Endodermal cell (in vitro differentiated cells): ENCODE measurements around the gene CHMP1B. TPM values are rescaled to one million over a fixed set of nuclear protein-coding genes. Genes with fewer than 3 reads are reported as not detected.

Experiments used
- DNase-seq: peaks from one replicate; pipeline ENCODE4 v3.0.0-alpha.2; 2017
- H3K27ac ChIP-seq: 2 replicates; pipeline ENCODE4 v1.5.1; 2013; ENCODE audit warnings: mild to moderate bottlenecking, low read depth, low read length, moderate library complexity
- H3K27me3 ChIP-seq: 2 replicates; pipeline ENCODE4 v1.6.1; 2013; ENCODE audit warnings: mild to moderate bottlenecking, low read length, moderate library complexity; ENCODE audit not compliant: insufficient read depth, control insufficient read depth, poor library complexity, severe bottlenecking
- H3K36me3 ChIP-seq: 2 replicates; pipeline ENCODE4 v1.7.0; 2013; ENCODE audit warnings: mild to moderate bottlenecking, low read length, moderate library complexity; ENCODE audit not compliant: control insufficient read depth, insufficient read depth
- H3K4me1 ChIP-seq: one replicate; pipeline ENCODE4 v1.7.0; 2013; ENCODE audit warnings: low read length; ENCODE audit not compliant: control insufficient read depth, insufficient read depth
- H3K4me3 ChIP-seq: 2 replicates; pipeline ENCODE4 v1.5.1; 2013; ENCODE audit warnings: mild to moderate bottlenecking, low read length, moderate library complexity
- H3K9ac ChIP-seq: 2 replicates; pipeline ENCODE4 v1.6.1; 2013; ENCODE audit warnings: mild to moderate bottlenecking, low read length, moderate library complexity; ENCODE audit not compliant: poor library complexity, severe bottlenecking; ENCODE audit errors: extremely low read depth
- H3K9me3 ChIP-seq: 2 replicates; pipeline ENCODE4 v1.6.1; 2013; ENCODE audit warnings: mild to moderate bottlenecking, low read length, moderate library complexity; ENCODE audit not compliant: control insufficient read depth
- H3K27ac Mint-ChIP-seq: 2 replicates; pipeline ENCODE4 v1.8.0; 2020; ENCODE audit warnings: mixed read lengths
- H3K27me3 Mint-ChIP-seq: 2 replicates; pipeline ENCODE4 v1.8.0; 2021; ENCODE audit warnings: mild to moderate bottlenecking, mixed read lengths; ENCODE audit not compliant: insufficient read depth
- H3K36me3 Mint-ChIP-seq: 2 replicates; pipeline ENCODE4 v1.8.0; 2020; ENCODE audit warnings: low read depth, mixed read lengths
- H3K4me1 Mint-ChIP-seq: 2 replicates; pipeline ENCODE4 v1.8.0; 2020; ENCODE audit warnings: mixed read lengths
- H3K4me3 Mint-ChIP-seq: 2 replicates; pipeline ENCODE4 v1.8.0; 2020; ENCODE audit warnings: mild to moderate bottlenecking, moderate library complexity, mixed read lengths
- H3K9me3 Mint-ChIP-seq: 2 replicates; pipeline ENCODE4 v1.8.0; 2020; ENCODE audit warnings: mild to moderate bottlenecking, mixed read lengths
- WGBS, 2 experiments: methylation state at CpG; one replicate each; pipeline versions ENCODE4 v1.1.5 to v1.1.7; 2013; ENCODE audit warnings: missing lambda C conversion rate in 2 of 2, mixed read lengths in 1 of 2; ENCODE audit not compliant: insufficient coverage in 1 of 2, insufficient read length in 1 of 2; 5-methylcytosine and 5-hydroxymethylcytosine counted together
- total RNA-seq, 2 donors: library from RNA; stranded (reverse); fragmentation: NEBNext Ultra II Directional in 1 of 2; extraction: Animal tissue kit (Norgen Biotek cat#: 25700) in 1 of 2; gene quantifications; 2 replicates in 1 of 2; 3 replicates in 1 of 2; pipeline ENCODE4 v1.2.1, GENCODE V29; 2021
- TF ChIP-seq, protein P1 (sequence below): fragments of 200-600 bp; sonication (generic); conservative IDR thresholded peaks from 2 replicates; pipeline ENCODE4 v1.5.0; 2021; ENCODE audit warnings: antibody characterized with exemption, mild to moderate bottlenecking

CHMP1B gene
- total RNA-seq, 2 donors from 2014 or later: 35.3 to 35.8 TPM

DNA sequence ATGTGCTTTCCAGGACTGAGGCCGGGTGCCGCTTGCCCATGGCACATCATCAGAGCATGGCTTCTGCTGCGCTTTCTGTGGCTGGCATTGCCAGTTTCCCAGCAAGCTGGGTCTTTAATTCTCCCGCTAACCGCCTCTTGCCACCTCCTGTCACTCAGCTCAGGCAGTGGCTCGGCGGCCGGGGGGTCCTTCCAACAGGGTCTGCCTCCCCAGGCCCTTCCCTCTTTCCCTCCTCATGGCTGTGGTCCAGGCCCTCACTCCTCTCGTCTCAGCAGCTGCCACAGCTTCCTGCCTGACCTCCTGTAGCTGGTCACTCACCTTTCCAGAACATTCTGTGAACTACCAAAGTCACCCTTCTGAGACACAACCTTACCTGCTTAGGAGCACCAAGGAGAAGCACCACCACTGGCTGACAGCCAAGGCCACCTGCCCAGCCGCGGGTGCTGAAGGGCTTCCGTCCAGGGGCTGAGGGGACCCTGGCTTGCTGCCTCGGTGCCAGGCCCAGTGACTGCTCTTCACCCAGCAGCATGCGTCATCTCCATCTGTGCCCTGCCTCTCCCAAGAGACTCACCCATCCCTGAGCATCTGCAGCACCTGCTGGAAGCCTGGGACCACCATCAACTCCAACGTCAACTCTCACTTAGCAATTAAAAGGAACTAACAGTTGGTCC lies 22.6 kb downstream of the CHMP1B start:
- Histone ChIP-seq H3K27me3 (no peaks in the 10 kb centered on the region), H3K36me3 (peaks cover 58% of the 10 kb centered on the region), H3K4me3 (no peak overlapping the region), H3K9me3 (peaks cover 18% of the 10 kb centered on the region), H3K27ac (no peak overlapping the region), H3K4me1 (no peaks in the 10 kb centered on the region), H3K9ac (no peak overlapping the region)
- WGBS, 2 experiments: 90% methylated on average over 7 to 15 of the region's 15 CpGs
- H3K36me3 Mint-ChIP-seq: peaks cover 68% of the 10 kb centered on the region
- H3K27ac Mint-ChIP-seq: no peak overlapping the region
- TF ChIP-seq, protein P1, sequence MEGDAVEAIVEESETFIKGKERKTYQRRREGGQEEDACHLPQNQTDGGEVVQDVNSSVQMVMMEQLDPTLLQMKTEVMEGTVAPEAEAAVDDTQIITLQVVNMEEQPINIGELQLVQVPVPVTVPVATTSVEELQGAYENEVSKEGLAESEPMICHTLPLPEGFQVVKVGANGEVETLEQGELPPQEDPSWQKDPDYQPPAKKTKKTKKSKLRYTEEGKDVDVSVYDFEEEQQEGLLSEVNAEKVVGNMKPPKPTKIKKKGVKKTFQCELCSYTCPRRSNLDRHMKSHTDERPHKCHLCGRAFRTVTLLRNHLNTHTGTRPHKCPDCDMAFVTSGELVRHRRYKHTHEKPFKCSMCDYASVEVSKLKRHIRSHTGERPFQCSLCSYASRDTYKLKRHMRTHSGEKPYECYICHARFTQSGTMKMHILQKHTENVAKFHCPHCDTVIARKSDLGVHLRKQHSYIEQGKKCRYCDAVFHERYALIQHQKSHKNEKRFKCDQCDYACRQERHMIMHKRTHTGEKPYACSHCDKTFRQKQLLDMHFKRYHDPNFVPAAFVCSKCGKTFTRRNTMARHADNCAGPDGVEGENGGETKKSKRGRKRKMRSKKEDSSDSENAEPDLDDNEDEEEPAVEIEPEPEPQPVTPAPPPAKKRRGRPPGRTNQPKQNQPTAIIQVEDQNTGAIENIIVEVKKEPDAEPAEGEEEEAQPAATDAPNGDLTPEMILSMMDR: no peak
- no peak overlapping the region for H3K4me3 Mint-ChIP-seq
- no peaks in the 10 kb centered on the region for H3K27me3 Mint-ChIP-seq
- peaks cover 14% of the 10 kb centered on the region for H3K9me3 Mint-ChIP-seq
- DNase-seq: peak; percentile 24
- H3K4me1 Mint-ChIP-seq: no peaks in the 10 kb centered on the region

DNA sequence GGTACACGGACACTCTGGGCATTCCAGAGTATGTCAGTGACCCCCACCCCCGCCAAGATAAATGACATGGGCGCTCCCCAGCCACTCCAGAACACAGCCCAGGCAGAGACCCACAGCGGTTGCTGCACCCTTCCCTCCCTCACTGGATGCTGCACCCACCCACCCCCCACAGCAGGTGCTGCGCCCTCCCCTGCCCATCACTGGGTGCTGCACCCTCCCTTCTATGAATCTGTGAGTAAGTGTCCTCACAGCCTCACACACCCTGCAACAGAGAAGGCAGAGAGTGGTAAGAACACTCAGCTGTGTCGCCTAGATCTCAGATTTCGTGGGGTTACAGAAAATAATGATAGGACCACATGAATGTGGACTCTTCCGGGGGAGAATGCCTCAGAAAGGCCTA lies 23.5 kb downstream of the CHMP1B start:
- peak; percentile 21 for DNase-seq
- H3K36me3 Mint-ChIP-seq: peaks cover 67% of the 10 kb centered on the region
- H3K4me3 Mint-ChIP-seq: no peak overlapping the region
- H3K9me3 Mint-ChIP-seq: peaks cover 14% of the 10 kb centered on the region
- Histone ChIP-seq H3K27ac (no peak overlapping the region), H3K9me3 (peaks cover 18% of the 10 kb centered on the region), H3K4me3 (no peak overlapping the region), H3K4me1 (peaks cover 2% of the 10 kb centered on the region), H3K27me3 (no peaks in the 10 kb centered on the region), H3K36me3 (peaks cover 57% of the 10 kb centered on the region), H3K9ac (no peak overlapping the region)
- no peak overlapping the region for H3K27ac Mint-ChIP-seq
- 97% methylated on average over 3 to 8 of the region's 8 CpGs for WGBS, 2 experiments
- H3K4me1 Mint-ChIP-seq: no peaks in the 10 kb centered on the region
- H3K27me3 Mint-ChIP-seq: no peaks in the 10 kb centered on the region
- TF ChIP-seq, protein P1: no peak

DNA sequence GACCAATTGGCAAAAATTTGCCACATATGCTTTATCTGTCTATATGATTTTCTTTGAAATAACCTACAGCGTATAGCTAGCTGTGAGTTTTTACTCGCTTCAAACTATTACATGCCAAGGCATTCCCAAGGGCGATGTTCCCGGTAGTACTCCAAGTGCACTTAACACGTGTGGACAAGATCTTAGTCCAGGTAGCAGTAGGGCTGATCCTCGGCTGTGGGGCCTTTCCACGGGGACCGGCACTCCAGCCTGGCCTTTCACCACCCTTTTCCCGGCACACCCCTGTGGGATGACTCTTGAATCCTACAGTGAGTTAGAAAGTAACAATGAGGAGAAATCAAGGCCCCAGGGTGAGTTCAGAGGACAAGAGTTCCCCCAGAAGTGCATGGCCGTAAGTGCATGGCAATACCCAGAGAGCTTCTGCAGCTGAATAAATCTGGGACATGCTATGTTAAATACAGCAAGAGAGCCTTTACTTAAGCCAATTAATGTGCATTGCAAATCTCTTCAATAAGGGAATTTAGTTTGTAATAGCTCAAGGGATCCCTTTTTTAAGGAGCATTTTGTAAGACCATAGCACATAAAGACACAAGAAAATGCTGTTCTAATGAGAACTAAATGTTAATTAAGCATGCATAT lies 26.4 kb downstream of the CHMP1B start:
- no peak overlapping the region for H3K4me3 Mint-ChIP-seq

More for the DNA sequence above, 26.4 kb downstream of the CHMP1B start:
- 96 to 100% methylated on average over 10 of the region's 10 CpGs for WGBS, 2 experiments
- H3K36me3 Mint-ChIP-seq: peaks cover 75% of the 10 kb centered on the region
- peaks cover 11% of the 10 kb centered on the region for H3K4me1 ChIP-seq
- TF ChIP-seq, protein P1: no peak
- peaks cover 60% of the 10 kb centered on the region for H3K36me3 ChIP-seq
- H3K4me3 ChIP-seq: no peak overlapping the region
- peaks cover 14% of the 10 kb centered on the region for H3K9me3 Mint-ChIP-seq
- H3K4me1 Mint-ChIP-seq: peaks cover 7% of the 10 kb centered on the region
- H3K27me3 Mint-ChIP-seq: no peaks in the 10 kb centered on the region
- peak overlapping the region; percentile 26 for H3K27ac Mint-ChIP-seq
- H3K27ac ChIP-seq: no peak overlapping the region
- H3K9ac ChIP-seq: no peak overlapping the region
- peaks cover 18% of the 10 kb centered on the region for H3K9me3 ChIP-seq
- H3K27me3 ChIP-seq: no peaks in the 10 kb centered on the region
- no peak for DNase-seq
